GM12892 (cell line): ENCODE measurements around the gene KIAA1755.

Source experiments
- POLR2A ChIP-seq: IDR thresholded peaks from 2 replicates; pipeline ENCODE4 v1.6.1; 2011; ENCODE audit warnings: low read depth, low read length, control low read depth
- TAF1 ChIP-seq: IDR thresholded peaks from 2 replicates; pipeline ENCODE4 v1.6.1; 2011; ENCODE audit warnings: low read depth, mild to moderate bottlenecking, control low read depth, low read length, borderline replicate concordance

DNA sequence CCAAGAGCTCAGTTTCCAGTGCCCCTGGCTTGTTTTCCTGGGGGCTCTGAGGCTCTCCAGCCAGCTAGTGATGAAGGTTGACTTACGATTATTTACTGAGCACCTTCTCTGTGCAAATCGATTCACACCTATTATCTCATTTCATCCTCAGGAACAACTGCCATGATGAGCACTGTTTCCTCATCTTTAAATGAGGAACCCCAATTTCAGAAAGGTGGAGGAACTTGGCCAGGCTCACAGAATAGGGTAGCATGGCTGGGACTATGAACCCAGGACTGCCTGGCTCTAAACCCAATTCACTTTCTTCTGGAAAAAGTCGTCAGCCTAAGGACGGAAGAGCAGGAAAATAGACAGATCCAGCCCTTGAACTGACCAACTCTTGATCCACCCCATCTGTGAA, 39.9 kb upstream of the KIAA1755 start:
- TF ChIP-seq POLR2A (no peak), TAF1 (no peak)
